Measurements from ENCODE around the gene MPG. TPM values are rescaled to one million over a fixed set of nuclear protein-coding genes. Genes with fewer than 3 reads are reported as not detected.

The MPG gene
- total and polyA plus RNA-seq, 2 donors from 2014 or later: 40.8 to 54.3 TPM

DNA sequence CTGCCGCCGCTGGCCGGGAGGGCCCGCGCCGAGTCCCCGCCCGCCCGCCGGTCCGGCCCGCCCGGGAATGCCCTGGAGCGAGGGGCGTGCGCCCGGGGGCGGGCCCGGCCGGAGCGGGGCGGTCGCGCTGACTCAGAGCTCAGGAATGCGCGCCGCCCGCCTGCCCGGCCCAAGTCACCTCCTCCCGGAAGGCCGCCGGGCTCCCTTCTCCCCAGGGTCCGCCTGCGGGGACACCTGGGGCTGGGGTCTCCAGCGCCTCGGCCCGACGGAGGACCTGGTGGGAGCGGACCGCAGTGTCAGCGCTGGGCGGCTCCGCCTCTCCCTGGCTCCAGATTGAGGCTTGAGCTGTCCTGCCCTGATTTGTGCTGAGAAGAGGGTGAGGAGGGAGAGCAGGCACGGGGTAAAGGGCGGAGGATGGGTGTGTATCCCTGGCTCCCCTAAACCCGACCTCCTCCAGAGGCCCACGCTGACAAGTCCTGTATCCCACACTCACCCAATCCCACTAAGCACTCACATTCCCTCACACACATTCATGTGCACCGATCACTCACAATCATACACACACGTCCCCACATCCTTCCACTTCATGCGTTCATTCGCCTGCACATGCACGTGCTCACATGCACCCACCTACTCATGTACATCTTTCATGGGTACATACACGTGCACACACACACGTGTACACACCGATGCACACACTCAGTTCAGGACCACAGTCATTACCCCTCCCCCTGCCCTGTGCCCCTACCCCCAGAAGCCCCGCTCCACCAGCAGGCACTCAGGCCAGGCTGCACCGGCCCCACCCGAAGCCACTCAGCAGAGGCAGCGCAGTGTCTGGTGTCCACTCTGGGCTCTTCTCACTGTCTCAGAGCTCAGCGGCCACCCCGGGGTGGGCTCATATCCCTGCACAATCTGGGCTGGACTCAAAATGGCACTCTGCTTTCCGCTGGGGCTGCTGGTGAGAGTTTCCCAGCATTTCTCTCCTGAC lies 5.2 kb upstream of the MPG start, which contains the start of gene RHBDF1:
Gene RHBDF1 (minus strand): TSS at position 71 of the 988 bp plus-strand sequence. CDS start 7,616 bp downstream, outside the sequence.
- intact Hi-C loops (cut with DNase I): no loop called here
- FAIRE-seq (no peak), DNase-seq (peak; percentile 63 to 87 (median 80))
- H3K36me3 ChIP-seq (ENCODE audit: control insufficient read depth in 2 of 3, insufficient read depth in 3 of 3, low read length in 3 of 3): no peaks in the 10 kb centered on the region
- H3K27ac ChIP-seq (ENCODE audit: low read depth in 2 of 2, low read length in 2 of 2): peak within 1 kb of the TSS; percentile 68 to 76
- peak within 1 kb of the TSS; percentile 10 to 69 (median 49) for H3K9ac ChIP-seq (ENCODE audit: low read length in 3 of 3)
- H3K27me3 ChIP-seq (ENCODE audit: control insufficient read depth, insufficient read depth, low read length): no peaks in the 10 kb centered on the region
- H3K4me1 ChIP-seq (ENCODE audit: control insufficient read depth in 2 of 3, insufficient read depth in 2 of 3, low read depth in 1 of 3, low read length in 3 of 3): peaks cover 0 to 33% (median 3%) of the 10 kb centered on the region in 3 donors
- TF ChIP-seq, protein P1, sequence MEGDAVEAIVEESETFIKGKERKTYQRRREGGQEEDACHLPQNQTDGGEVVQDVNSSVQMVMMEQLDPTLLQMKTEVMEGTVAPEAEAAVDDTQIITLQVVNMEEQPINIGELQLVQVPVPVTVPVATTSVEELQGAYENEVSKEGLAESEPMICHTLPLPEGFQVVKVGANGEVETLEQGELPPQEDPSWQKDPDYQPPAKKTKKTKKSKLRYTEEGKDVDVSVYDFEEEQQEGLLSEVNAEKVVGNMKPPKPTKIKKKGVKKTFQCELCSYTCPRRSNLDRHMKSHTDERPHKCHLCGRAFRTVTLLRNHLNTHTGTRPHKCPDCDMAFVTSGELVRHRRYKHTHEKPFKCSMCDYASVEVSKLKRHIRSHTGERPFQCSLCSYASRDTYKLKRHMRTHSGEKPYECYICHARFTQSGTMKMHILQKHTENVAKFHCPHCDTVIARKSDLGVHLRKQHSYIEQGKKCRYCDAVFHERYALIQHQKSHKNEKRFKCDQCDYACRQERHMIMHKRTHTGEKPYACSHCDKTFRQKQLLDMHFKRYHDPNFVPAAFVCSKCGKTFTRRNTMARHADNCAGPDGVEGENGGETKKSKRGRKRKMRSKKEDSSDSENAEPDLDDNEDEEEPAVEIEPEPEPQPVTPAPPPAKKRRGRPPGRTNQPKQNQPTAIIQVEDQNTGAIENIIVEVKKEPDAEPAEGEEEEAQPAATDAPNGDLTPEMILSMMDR (IDR thresholded peaks at IDR 0.05; ENCODE audit: borderline replicate concordance, extremely low read depth, insufficient read depth): no peak
- no peaks in the 10 kb centered on the region for H3K9me3 ChIP-seq (ENCODE audit: control insufficient read depth in 2 of 3, insufficient read depth in 1 of 3, low read length in 3 of 3)
- H3K4me3 ChIP-seq (ENCODE audit: low read length in 3 of 3): peak within 1 kb of the TSS; percentile 56 to 70 (median 61)

DNA sequence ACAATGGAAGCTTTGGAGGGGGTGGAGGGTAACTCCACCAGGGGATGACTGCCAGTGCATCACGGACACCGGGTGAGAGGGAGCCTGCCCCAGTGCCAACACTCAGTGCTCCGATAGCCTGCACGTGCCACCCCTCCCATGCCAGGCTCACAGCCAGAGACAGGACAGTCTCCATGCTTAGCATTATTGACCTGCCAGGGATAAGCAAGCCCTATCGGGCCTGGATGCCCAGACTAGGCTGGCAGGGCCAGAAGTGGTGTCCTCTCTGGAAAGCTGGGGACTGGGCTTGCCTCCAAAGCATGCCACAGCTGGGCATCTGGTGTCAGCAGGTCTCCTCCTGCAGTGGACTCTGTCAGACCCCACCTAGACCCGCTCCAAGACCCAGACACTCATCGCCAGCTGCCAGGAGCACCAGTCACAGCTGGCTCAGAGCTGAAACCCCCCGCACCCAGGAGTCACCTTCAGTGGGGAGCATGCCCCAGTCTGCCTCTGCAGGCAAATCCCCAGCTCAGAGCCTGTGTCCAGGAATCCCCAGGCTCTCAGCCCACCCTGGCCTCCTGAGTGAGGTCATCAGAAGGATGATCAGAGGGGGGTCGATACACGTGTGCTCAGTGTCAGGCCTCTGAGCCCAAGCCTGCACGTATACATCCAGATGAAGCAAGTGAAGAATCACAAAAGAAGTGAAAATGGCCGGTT lies 3.8 kb upstream of the MPG start:
- no peaks in the 10 kb centered on the region for H3K36me3 ChIP-seq (ENCODE audit: control insufficient read depth in 2 of 3, insufficient read depth in 3 of 3, low read length in 3 of 3)
- DNase-seq (no peak), FAIRE-seq (no peak)
- H3K27me3 ChIP-seq (ENCODE audit: control insufficient read depth, insufficient read depth, low read length): no peaks in the 10 kb centered on the region
- no peak overlapping the region for H3K9ac ChIP-seq (ENCODE audit: low read length in 3 of 3)
- TF ChIP-seq, protein P1 (IDR thresholded peaks at IDR 0.05; ENCODE audit: borderline replicate concordance, extremely low read depth, insufficient read depth): no peak
- H3K27ac ChIP-seq (ENCODE audit: low read depth in 2 of 2, low read length in 2 of 2): no peak overlapping the region
- no peak overlapping the region for H3K4me3 ChIP-seq (ENCODE audit: low read length in 3 of 3)
- H3K9me3 ChIP-seq (ENCODE audit: control insufficient read depth in 2 of 3, insufficient read depth in 1 of 3, low read length in 3 of 3): no peaks in the 10 kb centered on the region
- H3K4me1 ChIP-seq (ENCODE audit: control insufficient read depth in 2 of 3, insufficient read depth in 2 of 3, low read depth in 1 of 3, low read length in 3 of 3): peaks cover 3 to 40% (median 5%) of the 10 kb centered on the region in 3 donors
- intact Hi-C loops (cut with DNase I): no loop called here

DNA sequence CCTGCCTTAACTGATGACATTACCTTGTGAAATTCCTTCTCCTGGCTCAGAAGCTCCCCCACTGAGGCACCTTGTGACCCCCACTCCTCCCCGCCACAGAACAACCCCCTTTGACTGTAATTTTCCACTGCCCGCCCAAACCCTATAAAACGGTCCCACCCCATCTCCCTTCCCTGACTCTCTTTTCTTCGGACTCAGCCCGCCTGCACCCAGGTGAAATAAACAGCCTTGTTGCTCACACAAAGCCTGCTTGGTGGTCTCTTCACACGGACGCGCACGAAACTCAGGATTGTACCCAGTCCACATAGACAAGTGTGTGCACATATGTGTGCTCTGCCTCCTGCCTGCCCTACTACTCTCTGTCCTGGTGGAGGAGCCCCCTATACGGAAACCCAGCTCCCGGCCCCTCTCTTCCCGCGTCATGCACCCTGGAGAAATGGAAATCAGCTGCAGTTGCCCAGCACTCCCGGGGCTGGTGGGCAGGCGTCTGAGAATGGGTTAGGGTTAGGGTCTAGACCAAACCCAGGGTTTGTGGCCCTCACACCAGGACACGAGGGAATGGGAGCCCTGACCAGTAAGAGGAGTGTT lies 3.2 kb upstream of the MPG start:
- Histone ChIP-seq H3K9me3 (ENCODE audit: control insufficient read depth in 2 of 3, insufficient read depth in 1 of 3, low read length in 3 of 3) (no peaks in the 10 kb centered on the region), H3K4me3 (ENCODE audit: low read length in 3 of 3) (no peak overlapping the region), H3K27me3 (ENCODE audit: control insufficient read depth, insufficient read depth, low read length) (no peaks in the 10 kb centered on the region), H3K36me3 (ENCODE audit: control insufficient read depth in 2 of 3, insufficient read depth in 3 of 3, low read length in 3 of 3) (no peaks in the 10 kb centered on the region), H3K27ac (ENCODE audit: low read depth in 2 of 2, low read length in 2 of 2) (peak overlapping the region in 1 of 2 donors; percentile 37), H3K4me1 (ENCODE audit: control insufficient read depth in 2 of 3, insufficient read depth in 2 of 3, low read depth in 1 of 3, low read length in 3 of 3) (peaks cover 3 to 40% (median 5%) of the 10 kb centered on the region in 3 donors), H3K9ac (ENCODE audit: low read length in 3 of 3) (no peak overlapping the region)
- FAIRE-seq (no peak), DNase-seq (no peak)
- TF ChIP-seq, protein P1 (IDR thresholded peaks at IDR 0.05; ENCODE audit: borderline replicate concordance, extremely low read depth, insufficient read depth): no peak
- intact Hi-C loops (cut with DNase I): no loop called here
